ENCODE data around the gene TYROBP. TPM values are rescaled to one million over a fixed set of nuclear protein-coding genes. Genes with fewer than 3 reads are reported as not detected.

TYROBP gene
- total RNA-seq, 1 experiment from 2014 or later, result not detected

DNA sequence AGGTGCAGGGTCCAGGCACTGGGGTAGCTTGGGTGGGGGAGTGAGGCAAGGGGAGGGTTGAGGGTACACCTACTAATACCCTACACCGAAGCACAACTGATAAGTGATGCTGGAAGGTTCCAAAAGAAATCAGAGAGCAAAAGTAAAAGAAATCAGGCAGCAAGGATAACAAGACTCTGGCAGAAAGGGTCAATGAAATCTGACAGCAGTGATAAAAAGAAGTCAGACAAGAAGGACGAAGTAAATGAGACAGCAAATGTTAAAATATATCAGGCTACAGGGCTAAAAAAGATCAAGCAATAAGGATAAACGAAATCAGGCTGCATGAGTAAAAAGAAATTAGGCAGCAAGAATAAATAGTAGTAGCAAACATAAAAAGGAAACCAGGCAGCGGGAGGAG is 32.7 kb upstream of the TYROBP start:
- POLR2A ChIA-PET (ENCODE audit: low non-redundant PET), result no interaction called here
- DNase-seq (ENCODE audit: low spot score), result no peak
- Histone ChIP-seq H3K4me1 (ENCODE audit: insufficient read depth, low read length, poor library complexity, severe bottlenecking) (no peaks in the 10 kb centered on the region), H3K4me3 (ENCODE audit: low read depth, low read length, poor library complexity, severe bottlenecking) (no peak overlapping the region), H3K27ac (ENCODE audit: low read depth, low read length, poor library complexity, severe bottlenecking) (no peak overlapping the region), H3K36me3 (ENCODE audit: insufficient read depth, low read length, poor library complexity, severe bottlenecking) (no peaks in the 10 kb centered on the region), H3K27me3 (replicated peaks; ENCODE audit: insufficient read depth, low read depth, low read length, poor library complexity) (no peaks in the 10 kb centered on the region), H3K9me3 (ENCODE audit: low read depth, low read length, poor library complexity, severe bottlenecking) (no peaks in the 10 kb centered on the region)
- no peak for TF ChIP-seq EZH2 (IDR thresholded peaks at IDR 0.05; ENCODE audit: borderline replicate concordance, low read depth, low read length, poor library complexity, severe bottlenecking)
- TF ChIP-seq, protein P1, sequence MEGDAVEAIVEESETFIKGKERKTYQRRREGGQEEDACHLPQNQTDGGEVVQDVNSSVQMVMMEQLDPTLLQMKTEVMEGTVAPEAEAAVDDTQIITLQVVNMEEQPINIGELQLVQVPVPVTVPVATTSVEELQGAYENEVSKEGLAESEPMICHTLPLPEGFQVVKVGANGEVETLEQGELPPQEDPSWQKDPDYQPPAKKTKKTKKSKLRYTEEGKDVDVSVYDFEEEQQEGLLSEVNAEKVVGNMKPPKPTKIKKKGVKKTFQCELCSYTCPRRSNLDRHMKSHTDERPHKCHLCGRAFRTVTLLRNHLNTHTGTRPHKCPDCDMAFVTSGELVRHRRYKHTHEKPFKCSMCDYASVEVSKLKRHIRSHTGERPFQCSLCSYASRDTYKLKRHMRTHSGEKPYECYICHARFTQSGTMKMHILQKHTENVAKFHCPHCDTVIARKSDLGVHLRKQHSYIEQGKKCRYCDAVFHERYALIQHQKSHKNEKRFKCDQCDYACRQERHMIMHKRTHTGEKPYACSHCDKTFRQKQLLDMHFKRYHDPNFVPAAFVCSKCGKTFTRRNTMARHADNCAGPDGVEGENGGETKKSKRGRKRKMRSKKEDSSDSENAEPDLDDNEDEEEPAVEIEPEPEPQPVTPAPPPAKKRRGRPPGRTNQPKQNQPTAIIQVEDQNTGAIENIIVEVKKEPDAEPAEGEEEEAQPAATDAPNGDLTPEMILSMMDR (conservative IDR thresholded peaks at IDR 0.05; ENCODE audit: low read depth, low read length), result no peak
- CTCF ChIA-PET, result no interaction called here
- TSS peak; percentile 6 for BruUV-seq (replicated peaks)
- intact Hi-C loops (cut with micrococcal nuclease; ENCODE audit: unreplicated experiment), result no loop called here

DNA sequence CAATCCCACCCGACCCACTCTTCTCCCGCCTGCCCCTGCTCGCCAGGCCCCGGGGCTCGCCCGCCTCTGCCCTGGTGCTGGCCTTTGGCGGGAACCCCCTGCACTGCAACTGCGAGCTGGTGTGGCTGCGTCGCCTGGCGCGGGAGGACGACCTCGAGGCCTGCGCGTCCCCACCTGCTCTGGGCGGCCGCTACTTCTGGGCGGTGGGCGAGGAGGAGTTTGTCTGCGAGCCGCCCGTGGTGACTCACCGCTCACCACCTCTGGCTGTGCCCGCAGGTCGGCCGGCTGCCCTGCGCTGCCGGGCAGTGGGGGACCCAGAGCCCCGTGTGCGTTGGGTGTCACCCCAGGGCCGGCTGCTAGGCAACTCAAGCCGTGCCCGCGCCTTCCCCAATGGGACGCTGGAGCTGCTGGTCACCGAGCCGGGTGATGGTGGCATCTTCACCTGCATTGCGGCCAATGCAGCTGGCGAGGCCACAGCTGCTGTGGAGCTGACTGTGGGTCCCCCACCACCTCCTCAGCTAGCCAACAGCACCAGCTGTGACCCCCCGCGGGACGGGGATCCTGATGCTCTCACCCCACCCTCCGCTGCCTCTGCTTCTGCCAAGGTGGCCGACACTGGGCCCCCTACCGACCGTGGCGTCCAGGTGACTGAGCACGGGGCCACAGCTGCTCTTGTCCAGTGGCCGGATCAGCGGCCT is 32.1 kb upstream of the TYROBP start:
- H3K27me3 ChIP-seq (replicated peaks; ENCODE audit: insufficient read depth, low read depth, low read length, poor library complexity), result no peaks in the 10 kb centered on the region
- ChIA-PET CTCF (interaction anchor here (0.5 kb wide), 1 partner anchor 77 kb away, joined by 9 read pairs; no protein-coding TSS in a partner anchor), POLR2A (ENCODE audit: low non-redundant PET) (no interaction called here)
- intact Hi-C loops (cut with micrococcal nuclease; ENCODE audit: unreplicated experiment), result no loop called here
- H3K36me3 ChIP-seq (ENCODE audit: insufficient read depth, low read length, poor library complexity, severe bottlenecking), result no peaks in the 10 kb centered on the region
- peaks cover 3% of the 10 kb centered on the region for H3K4me1 ChIP-seq (ENCODE audit: insufficient read depth, low read length, poor library complexity, severe bottlenecking)
- H3K4me3 ChIP-seq (ENCODE audit: low read depth, low read length, poor library complexity, severe bottlenecking), result no peak overlapping the region
- no peaks in the 10 kb centered on the region for H3K9me3 ChIP-seq (ENCODE audit: low read depth, low read length, poor library complexity, severe bottlenecking)
- TF ChIP-seq, protein P1 (conservative IDR thresholded peaks at IDR 0.05; ENCODE audit: low read depth, low read length), result no peak
- no peak for TF ChIP-seq EZH2 (IDR thresholded peaks at IDR 0.05; ENCODE audit: borderline replicate concordance, low read depth, low read length, poor library complexity, severe bottlenecking)
- H3K27ac ChIP-seq (ENCODE audit: low read depth, low read length, poor library complexity, severe bottlenecking), result no peak overlapping the region
- no peak for DNase-seq (ENCODE audit: low spot score)
- BruUV-seq (replicated peaks), result no TSS peak

DNA sequence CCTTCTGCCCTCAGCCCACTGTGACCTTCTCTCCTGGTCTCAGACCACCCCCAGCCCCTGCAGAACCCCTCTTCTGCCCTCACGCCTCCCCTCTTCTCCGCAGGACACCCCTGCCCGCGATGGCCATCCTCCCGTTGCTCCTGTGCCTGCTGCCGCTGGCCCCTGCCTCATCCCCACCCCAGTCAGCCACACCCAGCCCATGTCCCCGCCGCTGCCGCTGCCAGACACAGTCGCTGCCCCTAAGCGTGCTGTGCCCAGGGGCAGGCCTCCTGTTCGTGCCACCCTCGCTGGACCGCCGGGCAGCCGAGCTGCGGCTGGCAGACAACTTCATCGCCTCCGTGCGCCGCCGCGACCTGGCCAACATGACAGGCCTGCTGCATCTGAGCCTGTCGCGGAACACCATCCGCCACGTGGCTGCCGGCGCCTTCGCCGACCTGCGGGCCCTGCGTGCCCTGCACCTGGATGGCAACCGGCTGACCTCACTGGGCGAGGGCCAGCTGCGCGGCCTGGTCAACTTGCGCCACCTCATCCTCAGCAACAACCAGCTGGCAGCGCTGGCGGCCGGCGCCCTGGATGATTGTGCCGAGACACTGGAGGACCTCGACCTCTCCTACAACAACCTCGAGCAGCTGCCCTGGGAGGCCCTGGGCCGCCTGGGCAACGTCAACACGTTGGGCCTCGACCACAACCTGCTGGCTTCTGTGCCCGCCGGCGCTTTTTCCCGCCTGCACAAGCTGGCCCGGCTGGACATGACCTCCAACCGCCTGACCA is 31.4 kb upstream of the TYROBP start:
- Histone ChIP-seq H3K27ac (ENCODE audit: low read depth, low read length, poor library complexity, severe bottlenecking) (no peak overlapping the region), H3K27me3 (replicated peaks; ENCODE audit: insufficient read depth, low read depth, low read length, poor library complexity) (no peaks in the 10 kb centered on the region), H3K9me3 (ENCODE audit: low read depth, low read length, poor library complexity, severe bottlenecking) (no peaks in the 10 kb centered on the region), H3K36me3 (ENCODE audit: insufficient read depth, low read length, poor library complexity, severe bottlenecking) (no peaks in the 10 kb centered on the region), H3K4me3 (ENCODE audit: low read depth, low read length, poor library complexity, severe bottlenecking) (no peak overlapping the region), H3K4me1 (ENCODE audit: insufficient read depth, low read length, poor library complexity, severe bottlenecking) (peaks cover 3% of the 10 kb centered on the region)
- CTCF ChIA-PET, result interaction anchor here (0.5 kb wide), 1 partner anchor 76 kb away, joined by 9 read pairs; no protein-coding TSS in a partner anchor
- DNase-seq (ENCODE audit: low spot score), result no peak
- no TSS peak for BruUV-seq (replicated peaks)
- TF ChIP-seq, protein P1 (conservative IDR thresholded peaks at IDR 0.05; ENCODE audit: low read depth, low read length), result no peak
- no peak for TF ChIP-seq EZH2 (IDR thresholded peaks at IDR 0.05; ENCODE audit: borderline replicate concordance, low read depth, low read length, poor library complexity, severe bottlenecking)
- POLR2A ChIA-PET (ENCODE audit: low non-redundant PET), result no interaction called here
- intact Hi-C loops (cut with micrococcal nuclease; ENCODE audit: unreplicated experiment), result loop anchor here (10.0 kb wide), 1 partner anchor 195 kb away; the partner anchor contains the start of genes IGFLR1, LIN37, PSENEN and U2AF1L4
